HEK293 (cell line): Measurements from ENCODE around the gene STPG2.

ENCODE experiments used
- CTCF ChIA-PET: fragments of 350-600 bp; formaldehyde crosslinking; extraction: SDS; loops from one replicate; lab custom pipeline; 2021; ENCODE audit warnings: antibody characterized with exemption; lab: Yijun Ruan, JAX
- POLR2A ChIA-PET: fragments of 300-600 bp; formaldehyde crosslinking; extraction: SDS; loops from one replicate; lab custom pipeline; 2020; ENCODE audit warnings: antibody characterized with exemption, inconsistent platforms; lab: Yijun Ruan, JAX
- H3K27ac ChIP-seq: fragments of 200-500 bp; sonication (Bioruptor generic); 2 replicates; pipeline ENCODE4 v1.5.1; 2014; ENCODE audit warnings: low read depth, low read length, control low read depth, inconsistent platforms; ENCODE audit errors: extremely low read depth
- H3K36me3 ChIP-seq, 2 experiments: fragments of 200-500 bp in 1 of 2; sonication (Bioruptor generic) in 1 of 2; 1 replicate in 1 of 2; 2 replicates in 1 of 2; pipeline ENCODE4 v1.5.1; 2014 to 2017; ENCODE audit warnings: inconsistent platforms in 2 of 2, low read length in 2 of 2; ENCODE audit not compliant: control insufficient read depth in 2 of 2, insufficient read depth in 1 of 2
- H3K4me1 ChIP-seq: fragments of 200-500 bp; sonication (Bioruptor generic); 2 replicates; pipeline ENCODE4 v1.5.1; 2014; ENCODE audit warnings: mild to moderate bottlenecking, low read length, inconsistent platforms; ENCODE audit not compliant: control insufficient read depth, insufficient read depth
- H3K4me3 ChIP-seq: 2 replicates; pipeline ENCODE4 v1.5.1; 2011; ENCODE audit warnings: low read depth, mild to moderate bottlenecking, control low read depth, low read length, moderate library complexity
- H3K9me3 ChIP-seq: fragments of 200-500 bp; sonication (Bioruptor generic); 2 replicates; pipeline ENCODE4 v1.5.1; 2014; ENCODE audit warnings: low read depth, low read length, inconsistent platforms; ENCODE audit not compliant: control insufficient read depth, insufficient read depth
- ELK4 ChIP-seq: IDR thresholded peaks from 2 replicates; pipeline ENCODE4 v1.6.1; 2011; ENCODE audit warnings: mild to moderate bottlenecking, low read depth, low read length, borderline replicate concordance
- GLI4 ChIP-seq: fragments of 450-650 bp; formaldehyde crosslinking; IDR thresholded peaks from 2 replicates; pipeline ENCODE4 v1.5.1; 2016; ENCODE audit warnings: missing biosample characterization, missing genetic modification characterization
- GLIS2 ChIP-seq: fragments of 450-650 bp; formaldehyde crosslinking; IDR thresholded peaks from 2 replicates; pipeline ENCODE4 v1.5.1; 2016; ENCODE audit warnings: missing biosample characterization, missing genetic modification characterization
- HIC1 ChIP-seq: fragments of 450-650 bp; formaldehyde crosslinking; IDR thresholded peaks from 2 replicates; pipeline ENCODE4 v1.5.1; 2016; ENCODE audit warnings: missing biosample characterization, missing genetic modification characterization
- HOXA7 ChIP-seq: sonication (generic); formaldehyde crosslinking; IDR thresholded peaks from 2 replicates; pipeline ENCODE4 v1.8.1; 2022; ENCODE audit warnings: missing genetic modification reagents, borderline replicate concordance
- HOXD13 ChIP-seq: sonication (generic); formaldehyde crosslinking; IDR thresholded peaks from 2 replicates; pipeline ENCODE4 v1.8.0; 2022; ENCODE audit warnings: missing genetic modification reagents, borderline replicate concordance
- OVOL3 ChIP-seq: fragments of 450-650 bp; formaldehyde crosslinking; IDR thresholded peaks from 2 replicates; pipeline ENCODE4 v1.5.1; 2016; ENCODE audit warnings: missing biosample characterization, missing genetic modification characterization
- PRDM1 ChIP-seq: fragments of 450-650 bp; formaldehyde crosslinking; IDR thresholded peaks from 2 replicates; pipeline ENCODE4; 2016; ENCODE audit warnings: missing biosample characterization, missing genetic modification characterization
- SP3 ChIP-seq: fragments of 450-650 bp; formaldehyde crosslinking; IDR thresholded peaks from 2 replicates; pipeline ENCODE4 v1.5.1; 2016; ENCODE audit warnings: missing biosample characterization, missing genetic modification characterization
- ZBTB1 ChIP-seq: fragments of 450-650 bp; formaldehyde crosslinking; IDR thresholded peaks from 2 replicates; pipeline ENCODE4 v1.5.1; 2016; ENCODE audit warnings: missing biosample characterization, missing genetic modification characterization
- ZBTB10 ChIP-seq: fragments of 450-650 bp; formaldehyde crosslinking; IDR thresholded peaks from 2 replicates; pipeline ENCODE4 v1.5.1; 2016; ENCODE audit warnings: missing biosample characterization, missing genetic modification characterization
- ZNF10 ChIP-seq: fragments of 450-650 bp; formaldehyde crosslinking; IDR thresholded peaks from 2 replicates; pipeline ENCODE4 v1.5.1; 2017; ENCODE audit warnings: missing biosample characterization, missing genetic modification characterization
- ZNF140 ChIP-seq: fragments of 450-650 bp; formaldehyde crosslinking; IDR thresholded peaks from 2 replicates; pipeline ENCODE4 v1.5.1; 2016; ENCODE audit warnings: missing biosample characterization, missing genetic modification characterization
- ZNF184 ChIP-seq: fragments of 450-650 bp; IDR thresholded peaks from 2 replicates; pipeline ENCODE4 v1.5.1; 2018; ENCODE audit warnings: missing biosample characterization, mild to moderate bottlenecking, missing genetic modification characterization
- ZNF19 ChIP-seq: fragments of 450-650 bp; formaldehyde crosslinking; IDR thresholded peaks from 2 replicates; pipeline ENCODE4; 2016; ENCODE audit warnings: missing biosample characterization, missing genetic modification characterization, low read depth
- ZNF426 ChIP-seq: fragments of 450-650 bp; formaldehyde crosslinking; IDR thresholded peaks from 2 replicates; pipeline ENCODE4 v1.5.1; 2017; ENCODE audit warnings: missing biosample characterization, missing genetic modification characterization, mild to moderate bottlenecking, inconsistent platforms, moderate library complexity
- ZNF514 ChIP-seq: fragments of 450-650 bp; formaldehyde crosslinking; IDR thresholded peaks from 2 replicates; pipeline ENCODE4 v1.5.1; 2016; ENCODE audit warnings: missing biosample characterization, missing genetic modification characterization
- ZNF544 ChIP-seq: fragments of 450-650 bp; formaldehyde crosslinking; IDR thresholded peaks from 2 replicates; pipeline ENCODE4 v1.5.0; 2017; ENCODE audit warnings: missing biosample characterization, missing genetic modification characterization
- ZNF555 ChIP-seq: fragments of 450-650 bp; formaldehyde crosslinking; conservative IDR thresholded peaks from 2 replicates; pipeline ENCODE4 v1.5.1; 2017; ENCODE audit warnings: missing biosample characterization, mild to moderate bottlenecking, missing genetic modification characterization, inconsistent platforms
- ZNF560 ChIP-seq: fragments of 450-650 bp; formaldehyde crosslinking; IDR thresholded peaks from 2 replicates; pipeline ENCODE4 v1.5.1; 2017; ENCODE audit warnings: missing biosample characterization, missing genetic modification characterization, borderline replicate concordance
- ZNF658 ChIP-seq: fragments of 450-650 bp; formaldehyde crosslinking; IDR thresholded peaks from 2 replicates; pipeline ENCODE4; 2016; ENCODE audit warnings: missing biosample characterization, missing genetic modification characterization
- ZNF768 ChIP-seq: fragments of 450-650 bp; formaldehyde crosslinking; IDR thresholded peaks from 2 replicates; pipeline ENCODE4 v1.5.1; 2018; ENCODE audit warnings: missing biosample characterization, mild to moderate bottlenecking, missing genetic modification characterization
- ZSCAN16 ChIP-seq: fragments of 450-650 bp; formaldehyde crosslinking; IDR thresholded peaks from 2 replicates; pipeline ENCODE4 v1.5.1; 2016; ENCODE audit warnings: missing biosample characterization, missing genetic modification characterization
- ZXDB ChIP-seq: fragments of 450-650 bp; formaldehyde crosslinking; IDR thresholded peaks from 2 replicates; pipeline ENCODE4 v1.5.1; 2016; ENCODE audit warnings: missing biosample characterization, missing genetic modification characterization
- TF ChIP-seq, protein P1 (sequence below): fragments of 450-650 bp; formaldehyde crosslinking; IDR thresholded peaks from 2 replicates; pipeline ENCODE4 v1.5.1; 2016; ENCODE audit warnings: missing biosample characterization, missing genetic modification characterization
- TF ChIP-seq, protein P2 (sequence below): fragments of 450-650 bp; formaldehyde crosslinking; IDR thresholded peaks from 2 replicates; pipeline ENCODE4 v1.5.1; 2017; ENCODE audit warnings: missing biosample characterization, missing genetic modification characterization
- TF ChIP-seq, protein P3 (sequence below): fragments of 450-650 bp; formaldehyde crosslinking; IDR thresholded peaks from 2 replicates; pipeline ENCODE4 v1.5.1; 2016; ENCODE audit warnings: missing biosample characterization, missing genetic modification characterization

The STPG2 gene

GRCh38 chr4:98081936-98082335, 61.3 kb downstream of the STPG2 start (continued):
- TF ChIP-seq, protein P1, sequence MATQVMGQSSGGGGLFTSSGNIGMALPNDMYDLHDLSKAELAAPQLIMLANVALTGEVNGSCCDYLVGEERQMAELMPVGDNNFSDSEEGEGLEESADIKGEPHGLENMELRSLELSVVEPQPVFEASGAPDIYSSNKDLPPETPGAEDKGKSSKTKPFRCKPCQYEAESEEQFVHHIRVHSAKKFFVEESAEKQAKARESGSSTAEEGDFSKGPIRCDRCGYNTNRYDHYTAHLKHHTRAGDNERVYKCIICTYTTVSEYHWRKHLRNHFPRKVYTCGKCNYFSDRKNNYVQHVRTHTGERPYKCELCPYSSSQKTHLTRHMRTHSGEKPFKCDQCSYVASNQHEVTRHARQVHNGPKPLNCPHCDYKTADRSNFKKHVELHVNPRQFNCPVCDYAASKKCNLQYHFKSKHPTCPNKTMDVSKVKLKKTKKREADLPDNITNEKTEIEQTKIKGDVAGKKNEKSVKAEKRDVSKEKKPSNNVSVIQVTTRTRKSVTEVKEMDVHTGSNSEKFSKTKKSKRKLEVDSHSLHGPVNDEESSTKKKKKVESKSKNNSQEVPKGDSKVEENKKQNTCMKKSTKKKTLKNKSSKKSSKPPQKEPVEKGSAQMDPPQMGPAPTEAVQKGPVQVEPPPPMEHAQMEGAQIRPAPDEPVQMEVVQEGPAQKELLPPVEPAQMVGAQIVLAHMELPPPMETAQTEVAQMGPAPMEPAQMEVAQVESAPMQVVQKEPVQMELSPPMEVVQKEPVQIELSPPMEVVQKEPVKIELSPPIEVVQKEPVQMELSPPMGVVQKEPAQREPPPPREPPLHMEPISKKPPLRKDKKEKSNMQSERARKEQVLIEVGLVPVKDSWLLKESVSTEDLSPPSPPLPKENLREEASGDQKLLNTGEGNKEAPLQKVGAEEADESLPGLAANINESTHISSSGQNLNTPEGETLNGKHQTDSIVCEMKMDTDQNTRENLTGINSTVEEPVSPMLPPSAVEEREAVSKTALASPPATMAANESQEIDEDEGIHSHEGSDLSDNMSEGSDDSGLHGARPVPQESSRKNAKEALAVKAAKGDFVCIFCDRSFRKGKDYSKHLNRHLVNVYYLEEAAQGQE: no peak
- no peak for TF ChIP-seq HOXD13
- TF ChIP-seq, protein P2, sequence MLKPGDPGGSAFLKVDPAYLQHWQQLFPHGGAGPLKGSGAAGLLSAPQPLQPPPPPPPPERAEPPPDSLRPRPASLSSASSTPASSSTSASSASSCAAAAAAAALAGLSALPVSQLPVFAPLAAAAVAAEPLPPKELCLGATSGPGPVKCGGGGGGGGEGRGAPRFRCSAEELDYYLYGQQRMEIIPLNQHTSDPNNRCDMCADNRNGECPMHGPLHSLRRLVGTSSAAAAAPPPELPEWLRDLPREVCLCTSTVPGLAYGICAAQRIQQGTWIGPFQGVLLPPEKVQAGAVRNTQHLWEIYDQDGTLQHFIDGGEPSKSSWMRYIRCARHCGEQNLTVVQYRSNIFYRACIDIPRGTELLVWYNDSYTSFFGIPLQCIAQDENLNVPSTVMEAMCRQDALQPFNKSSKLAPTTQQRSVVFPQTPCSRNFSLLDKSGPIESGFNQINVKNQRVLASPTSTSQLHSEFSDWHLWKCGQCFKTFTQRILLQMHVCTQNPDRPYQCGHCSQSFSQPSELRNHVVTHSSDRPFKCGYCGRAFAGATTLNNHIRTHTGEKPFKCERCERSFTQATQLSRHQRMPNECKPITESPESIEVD (tag by site-specific recombination): no peak
- TF ChIP-seq ZNF140: no peak
- no peak for TF ChIP-seq ZNF184 (tag by site-specific recombination)
- no peak for TF ChIP-seq HIC1 (tag by site-specific recombination)
- TF ChIP-seq ZBTB1 (tag by site-specific recombination): no peak
- no peak for TF ChIP-seq ELK4
- no peak for TF ChIP-seq ZNF426 (tag by site-specific recombination)
- no peak for TF ChIP-seq ZBTB10 (tag by site-specific recombination)
- TF ChIP-seq ZXDB: no peak
- TF ChIP-seq, all 188 proteins: peak for 0

GRCh38 chr4:98068495-98068894, 74.8 kb downstream of the STPG2 start:
- Histone ChIP-seq H3K9me3 (no peaks in the 10 kb centered on the region), H3K36me3 (no peaks in the 10 kb centered on the region), H3K4me3 (no peak overlapping the region), H3K4me1 (no peaks in the 10 kb centered on the region), H3K27ac (no peak overlapping the region)
- ChIA-PET CTCF (no interaction called here), POLR2A (no interaction called here)
- TF ChIP-seq OVOL3 (tag by site-specific recombination) (no peak), ZSCAN16 (no peak), ZNF658 (tag by site-specific recombination) (no peak), ZNF555 (no peak), ZNF768 (tag by site-specific recombination) (no peak), GLIS2 (no peak), SP3 (tag by site-specific recombination) (no peak), GLI4 (tag by site-specific recombination) (no peak), ZNF19 (tag by site-specific recombination) (no peak), ZNF514 (tag by site-specific recombination) (no peak), ZNF10 (tag by site-specific recombination) (no peak), ZNF544 (tag by site-specific recombination) (no peak), HOXA7 (no peak), ZNF560 (tag by site-specific recombination) (no peak), PRDM1 (tag by site-specific recombination) (no peak)
- TF ChIP-seq, protein P3, sequence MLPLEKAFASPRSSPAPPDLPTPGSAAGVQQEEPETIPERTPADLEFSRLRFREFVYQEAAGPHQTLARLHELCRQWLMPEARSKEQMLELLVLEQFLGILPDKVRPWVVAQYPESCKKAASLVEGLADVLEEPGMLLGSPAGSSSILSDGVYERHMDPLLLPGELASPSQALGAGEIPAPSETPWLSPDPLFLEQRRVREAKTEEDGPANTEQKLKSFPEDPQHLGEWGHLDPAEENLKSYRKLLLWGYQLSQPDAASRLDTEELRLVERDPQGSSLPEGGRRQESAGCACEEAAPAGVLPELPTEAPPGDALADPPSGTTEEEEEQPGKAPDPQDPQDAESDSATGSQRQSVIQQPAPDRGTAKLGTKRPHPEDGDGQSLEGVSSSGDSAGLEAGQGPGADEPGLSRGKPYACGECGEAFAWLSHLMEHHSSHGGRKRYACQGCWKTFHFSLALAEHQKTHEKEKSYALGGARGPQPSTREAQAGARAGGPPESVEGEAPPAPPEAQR (tag by site-specific recombination): no peak
